NOMO-1 treated with dmso at 0.1 percent for 144 hours (cell line): ENCODE data around the gene TPRG1.

ENCODE experiments used
- DNase-seq: peaks from one replicate; lab custom pipeline; 2025; ENCODE audit not compliant: unreplicated experiment; lab: John Stamatoyannopoulos, UW

TPRG1 gene

DNA sequence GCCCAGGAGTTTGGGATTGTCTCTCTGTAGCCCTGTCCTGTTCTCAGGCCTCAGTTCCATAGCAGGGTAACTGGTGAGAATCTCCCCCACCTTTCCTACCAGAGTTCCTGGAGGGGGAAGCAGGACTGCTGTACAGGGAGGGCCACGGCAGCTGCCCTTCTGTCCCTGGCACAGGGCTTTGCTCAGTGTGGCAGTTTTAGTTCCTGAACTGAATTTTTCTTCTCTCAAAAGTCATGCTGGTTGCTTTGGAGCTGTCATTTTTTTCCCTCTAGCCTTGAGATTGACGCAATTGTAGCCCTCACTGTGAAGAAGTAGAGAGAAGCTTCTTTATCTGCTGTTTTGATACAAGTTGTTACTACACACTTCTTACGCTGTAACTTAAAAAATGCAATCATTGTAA, 55.5 kb downstream of the TPRG1 start:
- DNase-seq = no peak

DNA sequence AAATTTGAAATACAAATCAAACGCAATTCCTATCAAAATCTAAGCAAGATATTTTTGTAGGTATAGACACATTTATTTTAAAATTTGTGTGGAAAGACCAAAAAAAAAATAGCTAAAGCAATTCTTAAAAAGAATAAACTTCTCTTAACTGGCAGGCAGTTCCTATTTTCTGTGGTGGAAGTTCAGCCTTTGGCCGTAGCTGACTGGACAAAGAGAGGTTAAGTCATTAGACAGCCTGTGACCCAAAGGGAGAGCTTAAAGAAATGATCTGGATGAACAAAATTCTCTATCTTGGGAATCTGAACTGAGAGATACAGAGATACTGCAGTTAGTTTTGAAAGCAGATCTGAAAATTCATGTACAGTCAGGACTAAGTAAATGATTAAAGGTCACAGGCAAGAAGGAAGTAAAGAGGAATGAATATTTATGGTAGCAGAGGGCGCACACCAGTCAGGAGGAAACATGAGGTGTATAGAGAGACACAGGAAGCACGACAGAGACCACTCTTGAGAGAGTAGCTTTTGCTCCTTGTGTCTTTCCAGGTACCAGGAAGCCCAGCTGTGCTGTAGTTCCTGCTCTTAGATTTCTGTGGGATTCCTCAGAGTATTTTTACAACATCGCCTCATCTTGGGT, 57.5 kb downstream of the TPRG1 start:
- peak; percentile 40 for DNase-seq

GRCh38 chr3:189232790-189233189, 61.0 kb downstream of the TPRG1 start:
- no peak for DNase-seq

DNA sequence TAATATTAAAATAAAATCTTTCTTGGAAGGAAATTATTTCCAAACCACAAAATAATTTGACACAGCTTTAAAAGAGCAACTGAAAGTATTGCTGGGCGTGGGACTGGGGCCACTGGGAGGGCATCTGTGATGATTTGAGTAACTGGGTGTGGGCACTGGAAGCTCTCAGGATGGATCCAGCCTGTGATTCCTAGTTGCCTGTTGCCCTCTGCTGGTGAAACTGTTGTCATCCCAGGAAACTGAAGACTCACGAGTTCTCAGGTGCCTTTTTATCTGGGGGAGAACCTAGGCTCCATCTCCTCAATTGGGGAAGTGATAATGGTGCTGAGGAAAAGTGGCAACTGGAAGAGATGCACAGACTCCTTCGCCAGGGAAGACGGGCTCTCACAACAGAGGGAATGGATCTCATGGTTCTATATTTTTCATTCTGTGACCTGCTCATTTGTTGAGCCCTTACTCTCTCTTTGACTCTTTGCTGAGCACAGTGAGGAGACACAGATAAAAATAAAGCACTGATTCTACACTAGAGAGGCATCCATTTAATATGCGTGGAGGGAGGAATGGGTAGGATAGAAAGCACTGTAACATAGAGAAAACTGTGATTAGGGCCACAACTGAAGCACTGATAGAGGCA, 61.6 kb downstream of the TPRG1 start:
- DNase-seq = peak; percentile 29

DNA sequence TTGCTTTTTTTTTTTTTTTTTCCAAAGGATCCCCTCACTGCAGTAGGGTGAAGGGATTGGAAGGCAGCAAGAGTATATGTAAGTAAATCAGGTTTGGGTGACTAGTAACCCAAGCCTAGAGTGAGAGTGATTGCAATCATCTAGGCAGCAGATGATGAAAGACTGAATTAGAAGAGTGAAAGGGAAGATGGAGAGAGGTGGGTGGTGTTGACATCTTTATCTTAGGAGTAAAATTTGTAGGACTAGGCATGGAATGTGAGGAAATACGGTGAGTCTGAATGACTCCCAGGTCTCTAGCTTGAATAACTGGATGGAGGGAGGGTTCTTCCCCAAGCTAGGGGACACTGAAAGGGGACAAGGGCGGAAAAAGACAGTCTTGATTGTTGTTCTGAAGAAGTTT, 63.4 kb downstream of the TPRG1 start:
- no peak for DNase-seq

DNA sequence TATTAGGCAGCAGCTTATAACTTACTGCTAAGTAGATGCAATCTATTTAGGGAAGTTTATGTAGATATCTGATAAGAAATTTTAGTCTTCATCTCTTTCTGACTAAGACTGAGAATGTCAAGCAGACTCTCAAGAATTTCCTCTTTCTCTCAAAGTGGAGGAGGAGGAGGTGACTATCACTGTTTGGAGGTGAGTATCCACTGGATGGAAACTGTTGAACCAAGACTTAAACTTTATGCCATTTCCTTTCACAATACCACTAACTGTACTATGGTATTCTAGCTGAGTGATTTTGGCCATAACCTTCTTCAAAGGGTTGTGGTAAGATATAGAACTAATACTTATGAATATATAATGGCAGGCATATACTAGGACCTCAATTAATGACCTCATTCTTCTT, 64.6 kb downstream of the TPRG1 start:
- DNase-seq = peak; percentile 30

- no peak for DNase-seq
Observed at GRCh38 chr3:189237526-189237925, 65.8 kb downstream of the TPRG1 start.

- no peak for DNase-seq
Observed at GRCh38 chr3:189238071-189238470, 66.3 kb downstream of the TPRG1 start.

GRCh38 chr3:189239616-189240015, 67.8 kb downstream of the TPRG1 start:
- no peak for DNase-seq

GRCh38 chr3:189249987-189250386, 78.2 kb downstream of the TPRG1 start:
- no peak for DNase-seq

DNA sequence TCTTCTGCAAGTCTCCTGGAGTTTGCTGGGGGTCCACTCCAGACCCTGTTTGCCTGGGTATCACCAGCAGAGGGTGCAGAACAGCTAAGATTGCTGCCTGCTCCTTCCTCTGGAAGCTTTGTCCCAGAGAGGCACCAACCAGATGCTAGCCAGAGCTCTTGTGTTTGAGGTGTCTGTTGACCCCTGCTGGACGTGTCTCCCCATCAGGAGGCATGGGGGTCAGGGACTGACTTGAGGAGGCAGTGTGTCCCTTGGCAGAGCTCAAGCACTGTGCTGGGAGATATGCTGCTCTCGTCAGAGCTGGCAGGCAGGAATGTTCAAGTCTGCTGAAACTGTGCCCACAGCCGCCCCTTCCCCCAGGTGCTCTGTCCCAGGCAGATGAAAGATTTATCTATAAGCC, 86.5 kb downstream of the TPRG1 start:
- no peak for DNase-seq

GRCh38 chr3:189260556-189261493, 89.1 kb downstream of the TPRG1 start:
- DNase-seq = no peak

DNA sequence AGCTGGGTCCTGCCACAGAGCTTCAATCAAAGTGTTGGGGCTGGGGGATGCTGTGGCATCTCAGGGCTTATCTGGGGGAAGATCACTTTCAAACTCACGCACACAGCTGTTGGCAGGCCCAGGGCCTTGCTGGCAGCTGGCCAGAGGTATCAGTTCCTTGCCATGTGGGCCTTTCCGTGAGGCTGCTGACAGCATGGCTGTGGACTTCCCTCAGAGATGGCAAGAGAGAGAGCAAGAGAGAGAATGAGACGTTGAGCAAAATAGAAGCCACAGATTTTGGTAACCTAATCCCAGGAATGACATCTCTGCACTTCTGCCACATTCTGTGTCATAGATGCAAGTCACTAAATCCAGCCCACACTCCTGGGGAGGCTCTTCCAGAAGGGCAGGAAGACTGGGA, 91.0 kb downstream of the TPRG1 start:
- DNase-seq = no peak

- no peak for DNase-seq
Observed at GRCh38 chr3:189267981-189268613, 96.3 kb downstream of the TPRG1 start.

DNA sequence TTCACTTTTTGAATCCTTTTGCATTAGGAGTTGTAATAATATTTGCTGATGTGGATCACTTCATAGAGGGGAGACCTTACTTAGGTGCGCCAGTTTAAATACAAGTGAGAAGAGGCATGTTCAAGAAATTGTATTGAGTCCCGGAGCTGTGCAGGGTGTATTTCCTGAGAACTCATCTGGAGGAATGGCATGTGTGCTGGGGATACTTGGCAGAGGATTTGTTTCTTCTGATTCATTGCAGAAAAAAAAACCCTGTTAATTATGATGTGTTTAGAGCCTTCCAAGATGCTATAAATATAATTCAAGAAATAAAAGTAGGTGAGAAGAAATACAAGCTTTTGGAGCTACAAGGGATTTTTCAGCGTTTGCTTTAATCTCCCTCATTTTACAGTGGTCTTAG, 97.6 kb downstream of the TPRG1 start:
- DNase-seq = no peak

DNA sequence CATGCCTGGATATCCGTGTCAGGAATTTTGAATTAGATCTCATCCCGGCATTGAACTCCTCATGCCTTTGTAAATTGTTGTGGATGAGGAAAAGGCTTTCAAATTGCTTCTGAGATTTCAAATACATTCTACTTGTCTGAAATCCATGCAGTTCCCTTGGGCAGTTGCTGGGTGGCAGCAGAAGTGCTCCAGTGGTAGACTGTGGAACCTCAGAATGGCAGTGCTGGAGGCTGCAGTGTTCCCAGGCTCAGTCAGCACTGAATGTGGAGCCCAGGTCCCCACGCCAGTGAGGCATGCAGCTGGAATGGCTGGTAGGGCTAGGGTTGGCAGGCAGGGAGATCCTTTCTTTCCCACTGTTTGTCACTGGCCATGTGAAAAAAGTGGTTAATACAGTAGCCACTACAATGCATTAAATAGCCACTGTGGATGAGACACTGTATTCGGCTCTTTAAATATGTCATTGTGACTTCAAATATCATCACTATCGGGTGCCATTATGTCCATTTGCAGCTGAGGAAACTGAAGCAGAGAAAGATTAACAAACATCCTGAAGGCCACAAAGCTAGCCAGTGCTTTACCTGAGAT, 98.6 kb downstream of the TPRG1 start:
- peak; percentile 56 for DNase-seq

- peak; percentile 46 for DNase-seq
Observed at GRCh38 chr3:189272500-189273119, 100.8 kb downstream of the TPRG1 start.

DNA sequence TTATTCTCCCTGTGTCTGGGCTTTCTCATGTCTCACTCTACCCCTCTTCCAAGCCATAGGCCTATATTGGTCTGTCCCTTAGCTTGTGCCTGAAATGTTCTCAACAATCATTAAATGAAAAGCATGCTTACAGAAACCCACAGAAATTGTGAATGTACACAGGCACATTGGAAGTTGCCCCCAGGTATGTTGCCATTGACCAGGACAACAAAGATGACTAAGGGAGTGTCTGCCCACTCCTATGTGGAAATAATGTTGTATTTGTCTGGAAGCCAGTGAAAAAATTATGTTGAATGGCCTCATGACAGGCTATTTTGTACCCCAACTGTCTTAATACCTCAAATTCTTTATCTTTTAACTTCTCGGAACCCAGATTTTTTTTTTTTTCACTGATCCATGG, 102.0 kb downstream of the TPRG1 start:
- no peak for DNase-seq

GRCh38 chr3:189275182-189275581, 103.4 kb downstream of the TPRG1 start:
- DNase-seq = no peak

- peak; percentile 45 for DNase-seq
Observed at GRCh38 chr3:189275852-189276251, 104.1 kb downstream of the TPRG1 start.
